HG02588 (cell line): Measurements from ENCODE around the gene NCLN.

Experiments
- ATAC-seq: cut with Tn5 transposase; IDR thresholded peaks from one replicate; pipeline ENCODE4 v1.9.1; 2021; ENCODE audit warnings: mild to moderate bottlenecking, moderate library complexity; ENCODE audit not compliant: unreplicated experiment

Gene NCLN

DNA sequence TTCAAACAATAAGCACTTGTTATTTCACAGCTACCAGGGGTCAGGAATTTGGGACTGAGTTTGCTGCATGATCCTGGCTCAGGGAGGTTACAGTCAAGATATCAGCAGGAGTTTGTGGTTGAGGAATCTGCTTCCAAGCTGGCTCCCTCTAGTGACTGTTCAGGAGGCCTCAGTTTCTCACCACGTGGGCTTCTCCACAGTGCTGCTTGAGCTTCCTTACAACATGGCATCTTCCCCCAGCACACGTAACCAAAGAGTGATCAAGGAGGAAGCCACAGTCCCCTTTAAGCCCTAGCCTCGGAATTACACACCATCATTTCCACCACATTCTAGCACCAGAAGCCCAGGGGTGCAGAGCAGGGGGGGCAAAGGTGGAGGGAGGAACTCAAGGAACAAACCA is 67.5 kb downstream of the NCLN start:
- no peak for ATAC-seq

DNA sequence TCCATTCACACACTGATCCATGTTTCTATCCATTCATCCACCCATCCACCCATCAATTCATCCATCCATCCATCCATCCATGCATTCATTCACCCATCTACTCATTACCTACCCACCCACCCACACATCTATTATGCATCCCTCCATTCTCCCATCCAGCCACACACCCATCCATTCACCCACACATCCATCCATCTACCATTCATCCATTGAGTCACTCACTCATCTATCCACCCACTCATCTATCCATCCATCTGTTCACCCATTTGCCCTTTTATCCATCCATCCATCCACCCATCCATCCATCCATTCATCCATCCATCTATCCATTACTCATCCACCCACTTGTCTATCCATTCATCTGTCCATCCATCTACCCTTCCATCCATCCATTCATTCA is 68.8 kb downstream of the NCLN start:
- no peak for ATAC-seq

DNA sequence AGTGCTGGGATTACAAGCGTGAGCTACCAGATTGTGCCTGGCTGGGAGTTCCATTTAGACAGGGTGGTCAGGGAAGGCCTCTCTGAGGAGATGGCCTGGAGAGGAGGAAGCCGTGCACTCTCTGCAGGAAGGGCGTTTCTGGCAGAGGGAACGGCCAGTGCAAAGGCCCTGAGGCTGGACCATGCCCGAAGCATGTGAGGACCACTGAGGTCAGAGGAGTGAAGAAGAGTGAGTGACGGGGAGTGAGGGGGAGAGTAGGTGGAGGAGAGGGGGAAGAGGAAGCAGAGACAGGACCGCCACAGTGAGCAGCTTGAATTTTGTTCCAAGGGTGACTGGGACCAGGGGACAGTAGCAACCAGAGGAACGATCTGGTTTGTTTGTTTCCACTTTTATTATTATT is 71.3 kb downstream of the NCLN start:
- ATAC-seq, result no peak
